ENCODE measurements around the gene RNF135. TPM values are rescaled to one million over a fixed set of nuclear protein-coding genes. Genes with fewer than 3 reads are reported as not detected.
"Not testable (repeated sequence)": the region's sequence is repeated elsewhere in the genome, so short reads cannot be mapped to it uniquely, and the experiment has no call there.

Gene RNF135
- polyA plus RNA-seq, 1 donor = 8.7 TPM

DNA sequence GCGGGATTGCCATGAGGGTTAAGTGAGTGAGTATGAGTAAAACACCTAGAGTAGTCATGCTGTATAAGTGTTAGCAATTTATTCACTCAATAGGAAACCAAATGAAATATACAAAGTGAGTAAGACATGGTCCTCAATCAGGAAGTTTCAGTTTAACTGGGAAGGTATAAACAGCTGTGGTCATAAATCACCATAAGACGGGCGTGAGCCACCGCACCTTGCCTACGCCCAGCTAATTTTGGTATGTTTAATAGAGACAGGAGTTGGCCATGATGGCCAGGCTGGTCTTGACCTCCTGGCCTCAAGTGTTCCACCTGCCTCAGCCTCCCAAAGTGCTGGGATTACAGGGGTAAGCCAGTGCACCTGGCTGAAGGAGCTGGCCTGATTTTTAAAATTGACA, 27.0 kb downstream of the RNF135 start:
- no peak for DNase-seq (ENCODE audit: low read depth)

DNA sequence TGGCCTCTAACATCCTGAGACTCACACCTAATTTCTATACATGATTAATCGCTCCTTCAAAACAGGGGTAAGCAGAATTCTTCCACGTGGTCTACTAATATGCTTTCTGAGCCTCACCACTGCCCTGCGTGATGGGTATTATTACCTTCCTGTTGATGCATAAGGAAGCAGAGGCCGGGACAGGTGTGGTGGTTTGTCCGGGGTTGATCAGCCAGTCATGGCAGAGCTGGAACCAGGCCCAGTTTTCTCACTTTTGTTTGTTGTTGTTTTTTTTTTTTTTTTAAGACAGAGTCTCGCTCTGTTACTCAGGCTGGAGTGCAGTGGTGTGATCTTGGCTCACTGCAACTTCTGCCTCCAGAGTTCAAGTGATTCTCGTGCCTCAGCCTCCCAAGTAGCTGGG, 31.2 kb downstream of the RNF135 start:
- DNase-seq (ENCODE audit: low read depth) = no peak

- no peak for DNase-seq (ENCODE audit: low read depth)
Measured at GRCh38 chr17:31003225-31003866, 32.5 kb downstream of the RNF135 start.

DNA sequence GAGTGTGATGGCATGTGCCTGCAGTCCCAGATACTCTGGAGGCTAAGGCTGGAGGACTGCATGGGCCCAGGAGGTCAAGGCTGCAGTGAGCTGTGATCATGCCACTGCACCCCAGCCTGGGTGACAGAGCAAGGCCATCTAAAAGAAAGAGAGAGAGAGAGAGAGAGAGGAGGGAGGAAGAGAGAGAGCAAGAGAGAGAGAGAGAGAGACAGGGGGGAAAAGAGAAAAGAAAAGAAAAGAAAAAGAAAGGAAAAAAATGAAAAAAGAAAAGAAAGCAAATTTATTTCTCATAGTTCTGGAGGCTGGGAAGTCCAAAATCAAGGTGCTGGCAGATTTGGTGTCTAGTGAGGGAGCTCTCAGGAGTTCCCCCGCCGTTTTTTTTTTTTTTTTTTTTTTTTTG, 33.3 kb downstream of the RNF135 start:
- no peak for DNase-seq (ENCODE audit: low read depth)

- DNase-seq (ENCODE audit: low read depth) = no peak
Measured at GRCh38 chr17:31007695-31008373, 37.0 kb downstream of the RNF135 start.

DNA sequence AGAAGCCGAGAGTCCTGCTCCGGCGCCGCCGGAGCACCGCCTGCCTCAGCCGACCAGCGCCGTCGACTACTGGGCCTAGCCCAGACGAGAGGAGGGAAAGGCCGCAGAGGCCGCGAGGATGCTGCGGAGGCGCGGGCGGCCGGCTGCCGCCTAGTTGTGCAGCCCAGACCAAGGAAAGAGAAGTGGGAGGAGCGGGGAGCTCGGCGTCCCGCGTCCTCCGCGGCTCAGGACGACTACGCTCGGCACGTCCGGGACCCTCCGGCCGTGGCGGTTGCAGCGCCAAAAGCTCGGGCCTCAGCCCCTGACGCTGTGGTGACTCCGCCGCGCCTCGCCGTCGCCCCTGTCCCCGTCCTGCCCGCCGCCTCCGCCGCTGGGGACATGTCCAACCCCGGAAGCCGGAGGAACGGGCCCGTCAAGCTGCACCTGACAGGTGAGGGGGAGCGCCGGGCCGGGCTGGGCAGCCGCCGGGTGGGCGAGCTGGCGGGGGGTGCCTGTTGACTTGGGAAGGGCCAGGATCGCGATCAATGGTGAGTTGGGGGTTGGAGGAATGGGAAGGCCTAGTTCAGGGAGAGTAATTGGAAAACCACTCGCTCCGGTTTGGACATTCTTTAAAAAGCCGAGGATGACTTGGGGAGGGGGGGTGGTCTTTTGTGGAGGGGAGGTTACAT, 37.7 kb downstream of the RNF135 start:
- DNase-seq (ENCODE audit: low read depth) = no peak

GRCh38 chr17:31009042-31009702, 38.3 kb downstream of the RNF135 start:
- DNase-seq (ENCODE audit: low read depth) = not testable (repeated sequence)

GRCh38 chr17:31010014-31010413, 39.2 kb downstream of the RNF135 start:
- DNase-seq (ENCODE audit: low read depth) = not testable (repeated sequence)

DNA sequence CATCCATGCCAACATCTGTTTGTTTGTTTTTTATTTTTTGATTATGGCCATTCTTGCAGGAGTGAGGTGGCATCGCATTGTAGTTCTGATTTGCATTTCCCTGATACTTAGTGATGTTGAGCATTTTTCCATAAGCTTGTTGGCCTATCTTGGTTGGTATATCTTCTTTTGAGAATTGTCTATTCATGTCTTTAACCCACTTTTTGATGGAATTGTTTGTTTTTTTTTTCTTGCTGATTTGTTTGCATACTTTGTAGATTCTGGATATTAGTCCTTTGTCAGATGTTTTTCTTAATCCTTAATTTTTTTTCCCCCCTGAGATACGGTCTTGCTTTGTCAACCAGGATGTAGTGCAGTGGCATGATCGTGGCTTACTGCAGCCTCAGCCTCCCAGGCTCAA, 43.0 kb downstream of the RNF135 start:
- no peak for DNase-seq (ENCODE audit: low read depth)

DNA sequence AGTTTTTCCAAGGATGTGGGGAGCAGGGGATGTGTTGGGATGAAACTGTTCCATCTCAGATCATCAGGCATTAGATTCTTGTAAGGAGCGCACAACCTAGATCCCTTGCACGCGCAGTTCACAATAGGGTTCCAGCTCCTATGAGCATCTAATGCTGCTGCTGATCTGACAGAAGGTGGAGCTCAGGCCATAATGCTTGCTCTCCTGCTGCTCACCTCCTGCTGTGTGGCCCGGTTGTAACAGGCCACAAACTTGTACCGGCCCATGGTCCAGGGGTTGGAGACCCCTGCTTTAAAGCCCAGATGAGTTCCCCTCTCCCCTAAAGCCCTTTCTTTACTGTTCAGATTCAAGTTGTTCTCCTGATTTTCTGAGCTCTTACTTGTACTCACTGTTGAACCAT, 44.8 kb downstream of the RNF135 start:
- no peak for DNase-seq (ENCODE audit: low read depth)

GRCh38 chr17:31019004-31019403, 48.2 kb downstream of the RNF135 start:
- no peak for DNase-seq (ENCODE audit: low read depth)

DNA sequence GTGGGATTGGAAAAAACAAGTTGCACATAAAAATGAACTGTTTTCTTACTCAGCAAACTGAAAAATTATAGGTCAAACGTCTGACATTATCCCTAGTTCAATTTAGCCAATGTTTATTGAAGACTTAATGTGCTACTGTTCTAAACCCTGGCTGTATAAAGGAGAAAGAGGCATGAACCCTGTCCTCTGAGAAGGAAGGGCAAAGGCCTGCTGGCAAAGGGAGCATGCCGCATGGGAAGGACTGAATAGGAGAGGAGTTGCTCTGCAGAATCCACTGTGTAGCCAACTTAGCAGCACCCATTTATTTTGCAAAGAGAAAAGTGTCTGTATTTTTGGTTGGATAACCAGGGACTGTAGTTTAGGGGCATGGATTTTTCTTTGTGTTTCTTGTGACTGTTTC, 52.3 kb downstream of the RNF135 start:
- DNase-seq (ENCODE audit: low read depth) = not testable (repeated sequence)

DNA sequence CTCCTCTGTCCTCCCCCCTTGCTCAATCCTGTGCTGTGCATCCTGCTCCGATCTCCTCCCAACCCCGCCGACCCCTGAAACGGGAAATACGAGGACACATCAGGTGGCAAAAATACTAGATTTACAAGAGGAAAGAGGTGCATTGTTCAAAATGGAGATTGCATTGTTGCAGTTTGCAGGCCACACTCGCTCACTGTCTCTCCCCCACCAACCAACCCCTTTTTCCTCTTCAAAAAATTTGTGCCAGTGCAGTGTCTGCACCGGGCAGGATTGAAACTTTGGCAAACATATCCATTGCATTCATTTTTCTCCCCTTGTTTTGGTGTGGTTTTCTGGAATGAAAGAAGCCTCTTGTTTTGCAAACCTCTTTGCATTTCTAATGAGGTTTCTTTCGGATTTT, 61.0 kb downstream of the RNF135 start:
- DNase-seq (ENCODE audit: low read depth) = no peak

DNA sequence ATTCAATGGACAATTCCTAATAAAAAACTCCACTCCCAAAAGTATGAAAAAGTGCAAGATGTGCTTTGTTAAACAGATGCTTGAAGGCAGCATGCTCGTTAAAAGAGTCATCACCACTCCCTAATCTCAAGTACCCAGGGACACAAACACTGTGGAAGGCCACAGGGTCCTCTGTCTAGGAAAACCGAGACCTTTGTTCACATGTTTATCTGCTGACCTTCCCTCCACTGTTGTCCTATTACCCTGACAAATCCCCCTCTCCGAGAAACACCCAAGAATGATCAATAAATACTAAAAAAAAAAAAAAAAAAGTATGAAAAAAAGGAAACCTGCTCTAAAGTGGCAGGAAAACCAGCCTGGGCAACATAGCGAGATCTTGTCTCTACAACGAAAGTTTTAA, 64.8 kb downstream of the RNF135 start:
- DNase-seq (ENCODE audit: low read depth) = not testable (repeated sequence)

DNA sequence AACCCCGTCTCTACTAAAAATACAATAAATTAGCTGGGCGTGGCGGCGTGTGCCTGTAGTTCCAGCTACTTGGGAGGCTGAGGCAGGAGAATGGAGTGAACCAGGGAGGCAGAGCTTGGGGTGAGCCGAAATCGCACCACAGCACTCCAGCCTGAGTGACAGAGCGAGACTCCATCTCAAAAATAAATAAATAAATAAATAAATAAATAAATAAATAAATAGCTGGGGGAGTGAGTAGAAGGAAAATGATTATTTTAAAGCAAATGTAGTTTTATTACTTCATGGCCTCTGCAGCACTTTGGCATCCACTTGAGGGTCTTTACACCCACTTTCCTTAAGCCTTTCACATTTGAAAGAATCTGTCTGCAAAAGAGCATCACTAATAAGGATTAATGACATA, 70.0 kb downstream of the RNF135 start:
- not testable (repeated sequence) for DNase-seq (ENCODE audit: low read depth)

- DNase-seq (ENCODE audit: low read depth) = not testable (repeated sequence)
Measured at GRCh38 chr17:31042378-31042777, 71.5 kb downstream of the RNF135 start.

DNA sequence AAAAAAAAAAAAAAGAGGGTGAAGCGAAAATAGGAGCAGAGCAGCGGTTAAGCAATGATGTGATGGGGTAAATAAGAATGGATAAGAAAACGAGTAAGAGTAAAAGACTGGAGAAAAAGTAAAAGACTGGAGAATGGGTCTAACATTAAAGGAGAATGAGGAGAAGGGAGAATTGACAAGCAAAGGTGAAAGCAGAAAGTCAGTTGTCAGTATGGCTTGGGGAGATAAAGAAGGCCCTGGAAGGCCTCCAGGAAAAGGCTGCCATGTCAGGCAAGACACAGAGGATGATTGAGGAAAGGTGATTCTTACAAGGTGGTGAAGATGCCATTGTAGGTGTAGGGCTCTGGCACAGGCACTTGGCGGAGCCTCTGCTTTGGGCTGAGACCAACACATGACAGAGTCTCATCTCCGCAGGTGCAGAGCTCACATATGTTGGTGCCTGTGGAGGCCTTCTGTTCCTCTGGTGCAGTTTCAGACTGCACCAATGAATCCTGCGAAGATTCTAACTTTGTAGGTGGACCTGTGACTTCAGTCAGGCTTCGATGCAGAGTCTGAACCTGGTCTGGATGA, 76.1 kb downstream of the RNF135 start:
- DNase-seq (ENCODE audit: low read depth) = not testable (repeated sequence)

DNA sequence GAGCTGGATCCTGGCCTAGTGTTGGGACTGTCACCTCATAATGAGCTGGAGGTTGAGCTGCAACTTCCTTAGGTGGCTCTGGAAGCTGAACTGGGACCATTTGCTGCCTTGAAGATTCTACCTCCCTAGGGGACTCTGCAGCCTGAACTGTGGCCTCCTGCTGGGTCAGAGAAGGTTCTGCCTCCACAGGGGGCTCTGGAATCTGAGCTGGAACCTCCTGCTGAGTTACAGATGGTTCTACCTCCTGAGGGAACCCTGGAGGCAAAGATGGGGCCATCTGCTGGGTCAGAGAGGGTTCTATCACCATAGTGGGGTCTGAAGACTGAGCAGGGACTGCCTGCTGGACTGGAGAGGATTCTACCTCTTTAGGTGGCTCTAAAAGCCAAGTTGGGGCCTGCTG, 77.3 kb downstream of the RNF135 start:
- DNase-seq (ENCODE audit: low read depth) = no peak

DNA sequence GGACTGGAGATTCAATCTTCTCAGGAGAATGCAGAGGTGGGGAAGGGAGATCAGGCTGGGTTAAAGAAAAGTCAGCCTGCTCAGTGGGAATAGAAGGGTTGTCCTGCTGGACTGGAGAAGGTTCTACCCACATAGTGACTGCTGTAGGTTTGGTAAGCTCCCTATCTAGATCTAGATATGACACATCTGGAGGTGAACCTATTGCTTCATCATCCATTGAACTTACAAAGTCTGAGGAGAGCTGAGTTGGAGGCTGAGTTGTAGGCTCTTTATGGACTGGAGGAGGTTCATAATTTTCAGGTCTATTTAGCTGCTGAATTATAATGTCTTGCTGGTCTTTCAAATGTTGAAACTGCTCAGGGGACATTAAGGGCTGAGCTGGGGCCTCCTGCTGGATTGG, 77.9 kb downstream of the RNF135 start:
- DNase-seq (ENCODE audit: low read depth) = no peak
